Measurements from ENCODE around the gene CREB3L1. TPM values are rescaled to one million over a fixed set of nuclear protein-coding genes. Genes with fewer than 3 reads are reported as not detected.

CREB3L1 gene
- total RNA-seq, 1 experiment from 2014 or later, result 3.3 TPM

DNA sequence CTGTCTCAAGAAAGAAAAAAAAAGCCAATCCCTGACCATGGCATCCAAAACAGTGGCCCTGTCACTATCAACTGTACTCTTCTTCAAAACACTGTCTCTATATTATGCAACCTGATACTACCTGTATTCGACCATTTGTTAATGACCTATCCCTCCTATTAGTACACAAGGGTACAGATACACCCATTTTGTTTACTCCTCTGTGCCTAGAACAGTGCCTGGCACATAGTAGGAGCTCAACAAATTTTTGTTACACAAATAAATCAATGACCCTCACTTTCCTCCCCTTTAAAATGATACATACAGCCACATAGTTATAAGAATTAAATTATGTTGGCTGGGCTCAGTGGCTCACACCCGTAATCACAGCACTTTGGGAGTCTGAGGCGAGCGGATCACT lies 13.4 kb upstream of the CREB3L1 start:
- Mint-ChIP-seq H3K36me3 (ENCODE audit: insufficient read depth in 1 of 3, low read depth in 3 of 3) (no peaks in the 10 kb centered on the region; a peak in 1 of 7 replicates), H3K4me1 (peaks cover 0 to 16% of the 10 kb centered on the region in 2 experiments; a peak in 3 of 4 replicates), H3K9me3 (peaks cover 0 to 6% of the 10 kb centered on the region in 2 experiments; a peak in 2 of 5 replicates), H3K27ac (no peak overlapping the region), H3K27me3 (ENCODE audit: low read depth) (peaks cover 6% of the 10 kb centered on the region), H3K4me3 (no peak overlapping the region)
- H3K79me1 ChIP-seq (ENCODE audit: insufficient read depth, low read depth, low read length, poor library complexity, severe bottlenecking), result no peaks in the 10 kb centered on the region
- no peaks in the 10 kb centered on the region for H4K20me1 ChIP-seq (ENCODE audit: control insufficient read depth, insufficient read depth, insufficient read length)
- no peaks in the 10 kb centered on the region for H3K27me3 ChIP-seq (ENCODE audit: insufficient read depth, low read length)
- no peak overlapping the region for H2BK5ac ChIP-seq (ENCODE audit: insufficient read length, low read length)
- no peaks in the 10 kb centered on the region for H3K4me1 ChIP-seq (ENCODE audit: insufficient read depth, low read length)
- no peak overlapping the region for H2BK20ac ChIP-seq (ENCODE audit: low read depth, low read length, poor library complexity, severe bottlenecking)
- H3K4me2 ChIP-seq (ENCODE audit: insufficient read depth, insufficient read length, low read length), result no peak overlapping the region
- no peak overlapping the region for H2AK5ac ChIP-seq (ENCODE audit: insufficient read length, low read length)
- H2BK12ac ChIP-seq (ENCODE audit: insufficient read length, low read depth, low read length), result no peak overlapping the region
- no peak overlapping the region for H2BK120ac ChIP-seq (ENCODE audit: low read depth, low read length, poor library complexity, severe bottlenecking)
- H3T11ph ChIP-seq (ENCODE audit: low read length), result no peak overlapping the region
- H3K79me2 ChIP-seq (ENCODE audit: insufficient read depth, low read length), result no peaks in the 10 kb centered on the region
- no peak for DNase-seq
- WGBS (ENCODE audit: extremely low coverage, insufficient read length, low lambda C conversion rate), result no CpG with 5 or more reads among the region's 4 CpGs
- H3K27ac ChIP-seq (ENCODE audit: insufficient read length, low read depth, low read length), result no peak overlapping the region
- no peak overlapping the region for H3K14ac ChIP-seq (ENCODE audit: insufficient read depth, low read length)
- no peak overlapping the region for H4K91ac ChIP-seq (ENCODE audit: insufficient read length, low read depth, low read length)
- no peak overlapping the region for H2AFZ ChIP-seq (ENCODE audit: low read length)
- TF ChIP-seq, protein P1, sequence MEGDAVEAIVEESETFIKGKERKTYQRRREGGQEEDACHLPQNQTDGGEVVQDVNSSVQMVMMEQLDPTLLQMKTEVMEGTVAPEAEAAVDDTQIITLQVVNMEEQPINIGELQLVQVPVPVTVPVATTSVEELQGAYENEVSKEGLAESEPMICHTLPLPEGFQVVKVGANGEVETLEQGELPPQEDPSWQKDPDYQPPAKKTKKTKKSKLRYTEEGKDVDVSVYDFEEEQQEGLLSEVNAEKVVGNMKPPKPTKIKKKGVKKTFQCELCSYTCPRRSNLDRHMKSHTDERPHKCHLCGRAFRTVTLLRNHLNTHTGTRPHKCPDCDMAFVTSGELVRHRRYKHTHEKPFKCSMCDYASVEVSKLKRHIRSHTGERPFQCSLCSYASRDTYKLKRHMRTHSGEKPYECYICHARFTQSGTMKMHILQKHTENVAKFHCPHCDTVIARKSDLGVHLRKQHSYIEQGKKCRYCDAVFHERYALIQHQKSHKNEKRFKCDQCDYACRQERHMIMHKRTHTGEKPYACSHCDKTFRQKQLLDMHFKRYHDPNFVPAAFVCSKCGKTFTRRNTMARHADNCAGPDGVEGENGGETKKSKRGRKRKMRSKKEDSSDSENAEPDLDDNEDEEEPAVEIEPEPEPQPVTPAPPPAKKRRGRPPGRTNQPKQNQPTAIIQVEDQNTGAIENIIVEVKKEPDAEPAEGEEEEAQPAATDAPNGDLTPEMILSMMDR (conservative IDR thresholded peaks at IDR 0.05), result no peak
- no peak overlapping the region for H3K4ac ChIP-seq (ENCODE audit: low read depth, low read length)
- no peaks in the 10 kb centered on the region for H3K9me3 ChIP-seq (ENCODE audit: control insufficient read depth, low read depth, low read length)
- no peak overlapping the region for H4K5ac ChIP-seq (ENCODE audit: insufficient read length, low read depth, low read length)
- H4K8ac ChIP-seq (replicated peaks; ENCODE audit: insufficient read length, low read depth, low read length), result no peak overlapping the region
- H2BK15ac ChIP-seq (ENCODE audit: low read depth, low read length), result no peak overlapping the region
- H3K23me2 ChIP-seq (ENCODE audit: insufficient read length, low read depth, low read length, poor library complexity, severe bottlenecking), result no peaks in the 10 kb centered on the region
- H3K56ac ChIP-seq (ENCODE audit: insufficient read length, low read depth, low read length), result no peak overlapping the region
- no peak overlapping the region for H3K23ac ChIP-seq (ENCODE audit: insufficient read length, low read depth, low read length)
- H3K9ac ChIP-seq (ENCODE audit: extremely low read depth, insufficient read length, low read length), result no peak overlapping the region
- H3K18ac ChIP-seq (ENCODE audit: insufficient read length, low read depth, low read length), result no peak overlapping the region
